ENCODE measurements around the gene KIT. TPM values are rescaled to one million over a fixed set of nuclear protein-coding genes. Genes with fewer than 3 reads are reported as not detected.

Gene KIT
- polyA plus RNA-seq, 1 donor (not counting 4 experiments of a cell fraction or from before 2014, with no cell fraction given) = 0.01 TPM

- no peaks in the 10 kb centered on the region for H3K27me3 ChIP-seq (ENCODE audit: control insufficient read depth, extremely low read depth, insufficient read depth, low read length)
- dilution Hi-C loops (cut with MboI; ENCODE audit: extremely low pct_ligation_motif_present, low sequenced_read_pairs) = no loop called here
- H2AFZ ChIP-seq (ENCODE audit: control insufficient read depth, low read length) = no peak overlapping the region
- H4K20me1 ChIP-seq (ENCODE audit: control insufficient read depth, extremely low read depth, insufficient read depth, low read length) = no peaks in the 10 kb centered on the region
- H3K4me2 ChIP-seq (ENCODE audit: control insufficient read depth, extremely low read depth, insufficient read depth, low read depth, low read length) = no peak overlapping the region
- no peaks in the 10 kb centered on the region for H3K9me3 ChIP-seq (ENCODE audit: control insufficient read depth, low read depth, low read length)
- TF ChIP-seq CTCF (optimal IDR thresholded peaks at IDR 0.05 in 1 of 3, IDR thresholded peaks at IDR 0.05 in 1 of 3, conservative IDR thresholded peaks at IDR 0.05 in 1 of 3; ENCODE audit: extremely low read depth in 1 of 3, insufficient read depth in 2 of 3, low read length in 3 of 3) = no peak
- TF ChIP-seq EZH2 (IDR thresholded peaks at IDR 0.05; ENCODE audit: low read length) = no peak
- no peak for FAIRE-seq
- no peaks in the 10 kb centered on the region for H3K4me1 ChIP-seq (ENCODE audit: control insufficient read depth, extremely low read depth, insufficient read depth, low read length)
- no peak for DNase-seq (ENCODE audit: low read depth, low spot score)
- H3K9me1 ChIP-seq (ENCODE audit: control insufficient read depth, extremely low read depth, insufficient read depth, low read length) = no peaks in the 10 kb centered on the region
- H3K79me2 ChIP-seq (ENCODE audit: control insufficient read depth, insufficient read depth, low read length) = no peaks in the 10 kb centered on the region
- H3K9ac ChIP-seq (ENCODE audit: control insufficient read depth, extremely low read depth, insufficient read depth, low read length) = no peak overlapping the region
- no peak overlapping the region for H3K27ac ChIP-seq (ENCODE audit: control insufficient read depth, insufficient read depth, low read length)
- H3K4me3 ChIP-seq (ENCODE audit: control insufficient read depth in 2 of 3, extremely low read depth in 1 of 3, insufficient read depth in 2 of 3, low read depth in 1 of 3, low read length in 3 of 3) = no peak overlapping the region
- H3K36me3 ChIP-seq (ENCODE audit: control insufficient read depth in 2 of 2, extremely low read depth in 1 of 2, insufficient read depth in 2 of 2, low read length in 2 of 2) = no peaks in the 10 kb centered on the region
These were observed 50.9 kb downstream of the KIT start for GRCh38 chr4:54708339-54709279.

- dilution Hi-C loops (cut with MboI; ENCODE audit: extremely low pct_ligation_motif_present, low sequenced_read_pairs) = no loop called here
These were observed 51.6 kb downstream of the KIT start for GRCh38 chr4:54709400-54709799.

More at GRCh38 chr4:54709400-54709799, 51.6 kb downstream of the KIT start:
- Histone ChIP-seq H3K27me3 (ENCODE audit: control insufficient read depth, extremely low read depth, insufficient read depth, low read length) (no peaks in the 10 kb centered on the region), H3K9ac (ENCODE audit: control insufficient read depth, extremely low read depth, insufficient read depth, low read length) (no peak overlapping the region), H3K9me1 (ENCODE audit: control insufficient read depth, extremely low read depth, insufficient read depth, low read length) (no peaks in the 10 kb centered on the region), H3K4me2 (ENCODE audit: control insufficient read depth, extremely low read depth, insufficient read depth, low read depth, low read length) (no peak overlapping the region), H3K79me2 (ENCODE audit: control insufficient read depth, insufficient read depth, low read length) (no peaks in the 10 kb centered on the region), H3K27ac (ENCODE audit: control insufficient read depth, insufficient read depth, low read length) (no peak overlapping the region), H4K20me1 (ENCODE audit: control insufficient read depth, extremely low read depth, insufficient read depth, low read length) (no peaks in the 10 kb centered on the region), H3K36me3 (ENCODE audit: control insufficient read depth in 2 of 2, extremely low read depth in 1 of 2, insufficient read depth in 2 of 2, low read length in 2 of 2) (no peaks in the 10 kb centered on the region), H3K4me1 (ENCODE audit: control insufficient read depth, extremely low read depth, insufficient read depth, low read length) (no peaks in the 10 kb centered on the region), H2AFZ (ENCODE audit: control insufficient read depth, low read length) (no peak overlapping the region), H3K4me3 (ENCODE audit: control insufficient read depth in 2 of 3, extremely low read depth in 1 of 3, insufficient read depth in 2 of 3, low read depth in 1 of 3, low read length in 3 of 3) (no peak overlapping the region), H3K9me3 (ENCODE audit: control insufficient read depth, low read depth, low read length) (no peaks in the 10 kb centered on the region)
- no peak for TF ChIP-seq EZH2 (IDR thresholded peaks at IDR 0.05; ENCODE audit: low read length)
- TF ChIP-seq CTCF (optimal IDR thresholded peaks at IDR 0.05 in 1 of 3, IDR thresholded peaks at IDR 0.05 in 1 of 3, conservative IDR thresholded peaks at IDR 0.05 in 1 of 3; ENCODE audit: extremely low read depth in 1 of 3, insufficient read depth in 2 of 3, low read length in 3 of 3) = no peak
- FAIRE-seq = no peak
- no peak for DNase-seq (ENCODE audit: low read depth, low spot score)

Data from keratinocyte (primary cell).